NCI-H2081 treated with DMSO at 0.1 percent for 48 hours (cell line): Measurements from ENCODE around the gene ARHGDIB.

Experiments used
- DNase-seq: peaks from one replicate; lab custom pipeline; 2025; lab: John Stamatoyannopoulos, UW

Gene ARHGDIB

DNA sequence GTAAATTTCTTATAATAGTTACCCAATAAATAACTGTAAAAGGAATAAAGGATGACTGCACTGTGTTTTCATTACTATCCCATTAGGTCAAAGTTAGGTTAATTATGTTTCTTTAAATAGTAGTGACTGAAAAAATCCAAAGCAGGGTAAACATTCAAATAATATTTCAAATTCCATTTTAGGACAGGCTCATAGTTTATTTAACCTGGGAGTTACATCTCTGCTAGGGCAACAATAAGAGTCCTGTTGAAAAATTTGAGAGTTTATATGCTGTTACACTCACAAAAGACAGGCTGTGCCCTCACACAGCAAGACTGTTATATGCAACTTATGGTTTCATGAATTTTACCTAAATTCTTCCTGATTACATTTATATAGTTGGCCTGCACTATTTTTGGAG lies 31.1 kb downstream of the ARHGDIB start:
- no peak for DNase-seq

DNA sequence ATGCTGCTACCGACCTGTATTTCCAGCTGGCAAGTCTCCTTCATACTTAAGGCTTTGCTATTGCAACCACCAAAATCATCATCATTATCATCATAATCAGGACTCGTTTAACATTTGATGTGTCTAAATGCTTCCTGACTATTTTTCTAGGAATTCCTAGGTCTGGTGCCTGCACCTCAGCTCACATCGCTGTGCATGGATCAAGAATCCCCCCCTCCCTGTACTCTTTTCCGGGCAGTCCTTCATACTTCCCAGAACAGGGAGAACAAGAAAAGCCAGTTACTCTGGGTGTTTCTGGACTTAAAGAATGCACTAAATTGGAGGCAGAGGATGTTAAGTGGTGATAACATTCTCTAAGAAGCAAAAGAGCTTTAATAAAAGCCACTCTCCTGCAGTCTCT lies 32.5 kb downstream of the ARHGDIB start:
- DNase-seq, result no peak

DNA sequence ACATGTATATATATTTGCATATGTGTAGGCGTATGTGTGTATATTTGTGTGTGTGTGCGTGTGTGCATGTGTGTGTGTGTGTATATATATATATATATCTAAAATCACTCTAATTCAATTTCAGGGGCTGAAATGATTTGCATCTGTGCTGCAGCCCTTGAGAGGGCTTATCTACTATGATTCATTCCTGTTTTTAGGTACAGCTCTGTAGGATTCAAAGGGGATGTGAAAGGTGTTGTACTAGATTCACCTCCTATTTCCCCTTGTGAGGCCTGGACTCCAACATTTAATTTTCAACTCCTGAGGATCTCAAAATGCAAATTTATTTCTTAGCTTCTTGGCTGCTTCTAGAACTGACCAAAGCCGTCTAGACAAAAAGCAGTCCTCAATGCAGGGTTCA lies 34.1 kb downstream of the ARHGDIB start:
- DNase-seq, result no peak

DNA sequence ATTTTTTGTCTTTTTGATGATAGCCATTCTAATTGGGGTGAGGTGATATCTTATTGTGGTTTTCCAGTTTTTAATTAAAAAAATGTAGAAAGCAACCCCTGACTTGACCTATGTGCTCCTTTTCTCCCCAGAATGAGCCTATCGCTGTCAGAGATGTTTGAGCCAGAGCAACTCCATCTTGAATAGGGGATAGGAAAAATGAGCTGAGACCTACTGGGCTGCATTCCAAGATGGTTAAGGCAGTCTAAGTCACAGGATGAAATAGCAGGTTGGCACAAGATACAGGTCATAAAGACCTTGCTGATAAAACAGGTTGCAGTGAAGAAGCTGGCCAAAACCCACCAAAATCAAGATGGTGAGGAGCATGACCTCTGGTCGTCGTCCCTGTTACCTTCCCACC lies 36.9 kb downstream of the ARHGDIB start:
- no peak for DNase-seq

DNA sequence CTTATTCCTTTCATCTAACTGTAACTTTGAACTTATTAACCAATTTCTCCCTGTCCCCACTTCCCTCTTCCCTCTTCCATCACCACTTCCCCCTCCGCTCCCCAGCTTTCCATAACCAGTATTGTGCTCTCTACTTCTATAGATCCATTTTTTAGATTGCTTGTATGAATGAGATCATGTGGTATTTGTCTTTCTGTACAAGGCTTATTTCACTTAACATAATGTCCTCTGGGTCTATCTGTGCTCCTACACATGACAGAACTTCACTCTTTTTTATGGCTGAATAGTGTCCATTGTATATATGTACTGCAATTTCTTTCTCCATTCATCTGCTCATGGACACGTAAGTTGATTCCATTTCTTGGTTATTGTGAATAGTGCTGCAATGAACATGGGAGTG lies 37.5 kb downstream of the ARHGDIB start:
- DNase-seq, result no peak

DNA sequence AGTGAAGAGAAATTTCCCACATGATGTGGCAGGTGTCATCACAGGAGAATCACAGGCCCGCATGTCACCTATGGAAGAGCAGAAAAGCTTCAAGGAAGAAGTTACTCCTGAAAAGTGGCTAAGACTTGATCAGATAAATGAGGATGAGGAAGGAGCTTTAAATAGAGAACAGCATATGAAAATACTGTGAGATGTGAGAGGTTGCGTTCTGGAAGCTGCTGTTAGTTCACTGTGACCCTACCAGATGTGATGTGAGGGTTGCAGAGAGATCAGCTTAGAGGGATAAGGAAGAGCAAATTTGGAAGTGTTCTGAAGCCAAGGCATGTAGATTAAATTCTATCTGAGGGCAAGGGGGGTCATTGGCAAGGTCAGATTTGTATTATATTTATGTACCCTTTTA lies 40.2 kb downstream of the ARHGDIB start:
- DNase-seq, result no peak

DNA sequence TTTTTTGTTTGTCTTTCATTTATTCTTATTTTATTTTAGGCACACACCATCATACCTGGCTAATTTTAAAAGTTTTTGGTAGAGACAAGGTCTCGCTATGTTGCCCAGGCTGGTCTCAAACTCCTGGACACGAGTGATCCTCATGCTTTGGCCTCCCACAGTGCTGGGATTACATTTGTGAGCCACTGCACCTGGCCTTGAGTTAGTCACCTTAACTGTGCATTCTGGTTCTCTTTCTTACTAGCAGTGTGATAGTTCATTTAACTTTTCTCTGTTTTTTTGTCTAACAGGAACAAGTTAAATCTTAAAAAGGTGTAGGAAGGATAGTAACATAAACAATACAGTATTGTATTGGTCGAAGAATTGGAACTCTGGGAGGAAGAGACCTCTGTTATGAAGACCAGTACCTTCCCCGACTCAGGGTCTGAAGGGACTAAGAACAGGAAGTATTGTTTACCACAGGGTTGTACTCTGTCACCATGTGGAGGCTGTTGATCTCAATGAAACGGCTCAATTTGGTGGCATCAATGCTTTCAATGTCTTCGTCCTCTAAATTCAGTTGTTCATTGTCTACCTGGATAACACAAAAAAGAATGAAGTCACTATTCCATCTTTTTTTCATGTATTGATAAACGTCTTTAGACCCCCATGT lies 40.8 kb downstream of the ARHGDIB start:
- DNase-seq, result no peak

- DNase-seq, result no peak
Measured at GRCh38 chr12:14919455-14919854, 41.9 kb downstream of the ARHGDIB start.

DNA sequence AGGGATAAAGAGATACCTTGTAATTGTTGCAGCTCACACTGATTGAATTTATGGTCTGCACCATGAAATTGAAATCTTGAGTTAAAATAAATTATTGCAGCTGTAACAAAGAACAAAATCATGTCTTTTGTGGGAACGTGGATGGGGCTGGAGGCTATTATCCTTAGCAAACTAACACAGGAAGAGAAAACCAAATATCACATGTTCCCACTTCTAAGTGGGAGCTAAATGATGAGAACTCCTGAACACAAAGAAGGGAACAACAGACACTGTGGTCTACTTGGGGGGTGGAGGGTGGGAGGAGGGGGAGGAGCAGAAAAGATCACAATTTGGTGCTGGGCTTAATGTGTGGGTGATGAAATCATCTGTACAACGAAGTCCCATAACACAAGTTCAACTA lies 45.7 kb downstream of the ARHGDIB start:
- no peak for DNase-seq

GRCh38 chr12:14913381-14913781 lies 48.0 kb downstream of the ARHGDIB start:
- no peak for DNase-seq

DNA sequence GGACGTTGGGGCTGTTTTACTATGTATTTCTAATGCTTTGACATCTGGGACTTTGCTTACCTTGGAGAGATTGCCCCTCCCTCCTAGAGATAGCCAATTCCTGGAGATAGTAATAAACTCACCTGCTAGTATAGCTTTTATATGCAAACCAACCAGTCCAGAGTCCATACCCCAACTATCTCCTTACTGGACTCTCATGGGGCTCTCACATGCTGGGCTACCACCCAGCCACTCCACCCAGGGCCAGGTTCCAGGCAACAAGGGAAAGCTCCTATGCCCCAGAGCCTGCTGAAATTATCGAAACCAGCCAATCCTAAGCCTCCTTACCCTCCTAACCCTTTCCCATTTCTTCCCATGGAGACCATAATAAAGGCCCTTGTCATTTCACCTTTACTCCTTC lies 50.3 kb downstream of the ARHGDIB start:
- DNase-seq, result no peak

- no peak for DNase-seq
Measured at GRCh38 chr12:14910090-14910915, 51.1 kb downstream of the ARHGDIB start.

GRCh38 chr12:14907953-14908352 lies 53.4 kb downstream of the ARHGDIB start:
- DNase-seq, result no peak

- no peak for DNase-seq
Measured at GRCh38 chr12:14906114-14906513, 55.3 kb downstream of the ARHGDIB start.

GRCh38 chr12:14905269-14906004 lies 56.0 kb downstream of the ARHGDIB start:
- no peak for DNase-seq

DNA sequence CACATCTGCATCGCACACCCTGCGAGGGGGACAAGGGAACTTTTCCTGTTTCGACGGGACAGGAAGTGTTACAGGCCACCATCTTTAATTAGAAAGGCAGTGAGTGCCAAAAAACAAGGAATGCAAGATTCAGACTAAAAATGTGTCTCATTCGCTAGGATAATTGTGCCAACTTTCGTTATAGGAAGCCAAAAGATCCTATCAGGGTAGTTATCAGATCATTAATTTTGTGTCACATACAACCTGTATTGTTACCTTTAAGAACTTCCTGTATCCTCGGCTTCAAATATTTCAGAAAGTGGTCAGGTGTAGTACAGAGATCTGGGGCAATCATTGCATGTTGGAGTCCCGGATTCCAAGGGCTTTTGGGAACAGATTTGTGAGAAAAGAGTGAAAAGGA lies 56.5 kb downstream of the ARHGDIB start:
- DNase-seq, result no peak

DNA sequence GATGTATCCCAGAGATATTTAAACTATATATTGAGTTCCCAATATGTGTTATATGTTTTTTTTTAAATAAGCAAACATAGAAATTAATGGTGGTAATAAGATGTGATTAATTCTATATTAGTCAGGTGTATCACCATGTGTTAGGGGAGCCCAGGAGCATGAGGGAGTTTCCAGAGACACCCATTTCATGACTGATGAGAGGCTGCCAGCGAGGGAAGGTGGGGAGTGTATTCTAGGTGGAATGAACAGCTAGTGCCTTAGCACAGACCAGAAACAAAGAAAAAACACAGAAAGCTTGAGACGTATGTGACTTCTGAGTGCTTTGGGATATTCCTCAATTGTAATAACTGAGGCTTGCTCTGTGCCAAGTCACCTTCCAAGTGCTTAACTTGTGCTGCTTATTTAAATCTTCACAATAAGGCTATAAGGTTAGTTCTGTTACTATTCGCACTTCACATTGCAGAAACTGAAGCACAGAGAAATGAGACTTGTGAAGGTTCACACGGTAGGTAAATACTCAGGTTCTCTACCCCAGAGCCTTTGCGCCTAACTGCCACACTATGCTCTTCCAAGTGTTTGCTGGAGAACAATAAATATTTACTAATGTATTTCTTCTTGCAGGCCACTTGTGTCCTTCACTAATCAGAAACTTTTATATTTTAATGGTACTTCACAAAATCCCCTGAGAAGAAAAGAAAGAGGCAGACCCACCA lies 57.9 kb downstream of the ARHGDIB start:
- no peak for DNase-seq

GRCh38 chr12:14902465-14902864 lies 58.9 kb downstream of the ARHGDIB start:
- DNase-seq, result no peak

DNA sequence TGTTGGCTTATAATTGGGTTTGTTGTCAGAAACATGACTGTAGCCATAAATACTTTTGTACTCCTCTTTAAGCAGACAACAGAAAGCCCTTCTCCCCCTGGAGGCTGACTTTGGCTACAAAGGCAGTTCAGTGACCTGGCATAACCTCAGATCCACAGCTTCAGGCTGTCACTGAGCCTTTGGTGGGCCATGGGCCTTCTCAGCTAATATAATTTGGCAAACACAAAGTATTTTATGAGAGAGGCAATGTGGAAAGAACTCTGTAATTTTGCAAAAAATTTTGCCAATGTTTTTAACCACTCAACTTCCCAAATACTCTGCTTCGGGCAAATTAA lies 60.2 kb downstream of the ARHGDIB start:
- DNase-seq, result no peak

- no peak for DNase-seq
Measured at GRCh38 chr12:14900521-14901227, 60.7 kb downstream of the ARHGDIB start.

GRCh38 chr12:14896521-14897169 lies 64.8 kb downstream of the ARHGDIB start:
- no peak for DNase-seq
